Osteocyte (in vitro differentiated cells): ENCODE data around the gene ADGRG4. TPM values are rescaled to one million over a fixed set of nuclear protein-coding genes. Genes with fewer than 3 reads are reported as not detected.

Source experiments
- DNase-seq: peaks from one replicate; pipeline ENCODE4 v3.0.0; 2021; ENCODE audit warnings: mixed read lengths; ENCODE audit not compliant: unreplicated experiment; ENCODE audit errors: extremely low spot score
- H3K27ac Mint-ChIP-seq: one replicate; pipeline ENCODE4 v1.8.0; 2021; ENCODE audit warnings: mild to moderate bottlenecking, mixed read lengths; ENCODE audit not compliant: unreplicated experiment
- H3K27me3 Mint-ChIP-seq: one replicate; pipeline ENCODE4 v1.8.0; 2021; ENCODE audit warnings: mixed read lengths; ENCODE audit not compliant: unreplicated experiment
- H3K36me3 Mint-ChIP-seq: one replicate; pipeline ENCODE4 v1.8.0; 2021; ENCODE audit warnings: mixed read lengths; ENCODE audit not compliant: unreplicated experiment
- H3K4me1 Mint-ChIP-seq: one replicate; pipeline ENCODE4 v1.8.0; 2021; ENCODE audit warnings: mixed read lengths; ENCODE audit not compliant: unreplicated experiment
- H3K4me3 Mint-ChIP-seq: one replicate; pipeline ENCODE4 v1.8.0; 2021; ENCODE audit warnings: mild to moderate bottlenecking, moderate library complexity, mixed read lengths; ENCODE audit not compliant: unreplicated experiment
- H3K9me3 Mint-ChIP-seq: one replicate; pipeline ENCODE4 v1.8.0; 2021; ENCODE audit warnings: mixed read lengths; ENCODE audit not compliant: unreplicated experiment
- CTCF ChIP-seq: fragments of 200-600 bp; sonication (generic); IDR thresholded peaks from 2 replicates; pipeline ENCODE4 v1.5.0; 2021; ENCODE audit warnings: antibody characterized with exemption, mild to moderate bottlenecking, moderate library complexity
- total RNA-seq: library from RNA; stranded (reverse); gene quantifications from 2 replicates; pipeline ENCODE4 v1.2.1, GENCODE V29; 2021

ADGRG4 gene
- total RNA-seq, 1 donor from 2014 or later = 0.16 TPM

- H3K4me3 Mint-ChIP-seq = no peak overlapping the region
These were observed 155.4 kb downstream of the ADGRG4 start for GRCh38 chrX:136456133-136456532.

GRCh38 chrX:136457303-136457917, 156.6 kb downstream of the ADGRG4 start:
- DNase-seq = no peak
- H3K27me3 Mint-ChIP-seq = peaks cover 3% of the 10 kb centered on the region
- TF ChIP-seq CTCF = no peak
- H3K27ac Mint-ChIP-seq = no peak overlapping the region
- H3K4me3 Mint-ChIP-seq = no peak overlapping the region
- peaks cover 3% of the 10 kb centered on the region for H3K9me3 Mint-ChIP-seq
- no peaks in the 10 kb centered on the region for H3K4me1 Mint-ChIP-seq
- H3K36me3 Mint-ChIP-seq = no peaks in the 10 kb centered on the region

More at GRCh38 chrX:136456133-136456532, 155.4 kb downstream of the ADGRG4 start:
- H3K36me3 Mint-ChIP-seq = no peaks in the 10 kb centered on the region
- DNase-seq = no peak
- no peak overlapping the region for H3K27ac Mint-ChIP-seq
- TF ChIP-seq CTCF = no peak
- peaks cover 3% of the 10 kb centered on the region for H3K27me3 Mint-ChIP-seq
- H3K9me3 Mint-ChIP-seq = no peaks in the 10 kb centered on the region
- no peaks in the 10 kb centered on the region for H3K4me1 Mint-ChIP-seq

GRCh38 chrX:136464589-136464988, 163.8 kb downstream of the ADGRG4 start:
- TF ChIP-seq CTCF = no peak
- Mint-ChIP-seq H3K4me1 (no peaks in the 10 kb centered on the region), H3K27me3 (peaks cover 2% of the 10 kb centered on the region), H3K27ac (no peak overlapping the region), H3K36me3 (no peaks in the 10 kb centered on the region), H3K9me3 (peaks cover 3% of the 10 kb centered on the region), H3K4me3 (no peak overlapping the region)
- no peak for DNase-seq

Other genes starting within 250 kb of the ADGRG4 start
- gene FHL1, start 153.4 kb upstream of the ADGRG4 start, total RNA-seq = 1,613 and 1,725 TPM in 2 replicates
- gene MAP7D3, start 49.6 kb upstream of the ADGRG4 start, total RNA-seq = 84.7 and 87.4 TPM in 2 replicates
- gene BRS3, start 187.0 kb downstream of the ADGRG4 start, total RNA-seq = not detected in 2 replicates
- 36.6 and 37.8 TPM in 2 replicates for gene HTATSF1, start 196.6 kb downstream of the ADGRG4 start, total RNA-seq
- gene VGLL1, start 231.3 kb downstream of the ADGRG4 start, total RNA-seq = not detected in 2 replicates